ENCODE measurements around the gene EVI5L.
"Not testable (repeated sequence)": the region's sequence is repeated elsewhere in the genome, so short reads cannot be mapped to it uniquely, and the experiment has no call there.

Gene EVI5L

DNA sequence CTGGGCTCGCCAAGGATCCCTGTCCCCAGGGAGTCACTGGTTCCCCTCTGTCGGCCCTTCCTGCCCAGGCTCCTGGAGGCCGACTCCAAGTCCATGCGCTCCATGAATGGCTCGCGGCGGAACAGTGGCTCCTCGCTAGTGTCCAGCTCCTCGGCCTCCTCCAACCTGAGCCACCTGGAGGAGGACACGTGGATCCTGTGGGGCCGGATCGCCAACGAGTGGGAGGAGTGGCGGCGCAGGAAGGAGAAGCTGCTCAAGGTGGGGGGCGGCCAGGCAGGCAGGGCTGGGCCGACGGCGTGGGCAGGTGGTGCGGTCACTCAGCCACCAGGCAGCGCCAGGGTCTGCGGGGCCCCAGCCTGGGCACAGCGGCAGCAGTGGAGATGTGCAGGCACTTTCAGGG is 17.6 kb downstream of the EVI5L start:
- DNase-seq = no peak

DNA sequence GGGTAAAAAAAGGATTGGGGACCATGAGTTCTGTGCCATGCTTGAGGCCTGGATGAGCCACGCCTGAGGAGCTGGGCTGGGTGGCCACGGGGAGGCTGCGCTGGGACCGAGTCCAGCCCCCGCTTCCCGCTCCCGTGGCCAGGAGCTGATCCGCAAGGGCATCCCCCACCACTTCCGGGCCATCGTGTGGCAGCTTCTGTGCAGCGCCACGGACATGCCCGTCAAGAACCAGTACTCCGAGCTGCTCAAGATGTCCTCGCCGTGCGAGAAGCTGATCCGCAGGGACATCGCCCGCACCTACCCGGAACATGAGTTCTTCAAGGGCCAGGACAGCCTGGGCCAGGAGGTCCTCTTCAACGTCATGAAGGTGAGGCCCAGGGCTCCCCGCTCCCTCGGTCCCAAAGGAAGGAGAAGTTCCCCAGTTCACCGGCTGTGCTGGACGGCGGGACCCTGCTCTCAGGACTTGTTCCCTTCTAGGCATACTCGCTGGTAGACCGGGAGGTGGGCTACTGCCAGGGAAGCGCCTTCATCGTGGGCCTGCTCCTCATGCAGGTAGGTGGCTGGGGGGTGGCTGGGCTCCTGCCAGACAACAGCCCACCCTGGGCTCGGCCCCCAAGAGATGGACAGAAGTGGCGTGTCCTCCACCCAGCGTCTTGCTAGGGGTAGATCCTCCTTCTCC is 18.9 kb downstream of the EVI5L start:
- DNase-seq = no peak

DNA sequence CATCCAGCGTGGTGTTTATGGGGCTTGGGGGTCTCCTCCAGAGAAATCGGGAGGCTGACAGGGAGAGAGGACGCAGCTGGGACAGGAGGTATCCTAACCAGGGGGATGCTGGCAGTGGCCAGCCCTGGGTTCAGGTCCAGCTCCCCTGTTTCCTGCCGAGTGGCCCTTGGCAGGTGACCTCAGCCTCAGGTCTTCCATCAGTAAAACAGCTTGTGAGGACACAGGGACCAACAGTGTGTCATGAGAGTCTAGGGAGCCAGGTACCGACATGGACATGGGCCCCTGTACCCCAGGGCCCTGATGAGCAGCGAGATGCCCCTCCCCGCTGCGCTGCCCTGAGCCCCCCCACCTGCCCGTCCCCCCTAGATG is 19.6 kb downstream of the EVI5L start:
- no peak for DNase-seq

DNA sequence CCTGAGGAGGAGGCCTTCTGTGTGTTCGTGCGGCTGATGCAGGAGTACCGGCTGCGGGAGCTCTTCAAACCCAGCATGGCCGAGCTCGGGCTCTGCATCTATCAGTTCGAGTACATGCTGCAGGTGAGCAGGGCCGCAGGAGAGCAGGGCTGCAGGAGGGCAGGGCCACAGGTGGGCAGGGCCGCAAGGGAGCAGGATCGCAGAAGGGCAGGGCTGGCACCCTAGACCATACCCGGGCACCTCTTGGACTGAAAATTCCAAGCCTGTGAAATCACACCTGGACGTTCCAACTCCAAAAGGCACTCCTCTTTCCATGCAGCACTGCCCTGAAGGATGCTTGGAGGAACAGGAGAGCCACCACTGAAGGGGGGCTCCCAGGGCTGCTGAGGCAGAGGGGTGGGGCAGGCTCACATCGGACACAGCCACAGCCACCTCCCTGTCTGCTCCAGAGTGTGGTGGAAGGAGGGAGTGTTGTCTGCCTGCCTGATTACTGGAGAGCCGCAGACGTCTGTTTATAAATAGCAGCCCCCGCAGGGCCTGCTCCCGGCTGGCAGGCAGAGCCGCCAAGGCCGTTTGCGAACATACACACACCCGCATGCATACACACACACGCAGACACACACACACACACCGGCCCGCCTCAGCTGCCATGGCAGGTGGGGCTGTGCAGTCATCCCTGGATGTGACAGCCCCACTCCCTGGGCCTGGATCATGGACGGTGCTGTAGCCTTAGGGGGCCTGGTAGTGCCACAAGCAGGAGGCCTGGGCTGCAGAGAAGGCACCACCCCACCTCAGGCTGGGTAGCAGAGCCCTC is 20.2 kb downstream of the EVI5L start:
- no peak for DNase-seq

DNA sequence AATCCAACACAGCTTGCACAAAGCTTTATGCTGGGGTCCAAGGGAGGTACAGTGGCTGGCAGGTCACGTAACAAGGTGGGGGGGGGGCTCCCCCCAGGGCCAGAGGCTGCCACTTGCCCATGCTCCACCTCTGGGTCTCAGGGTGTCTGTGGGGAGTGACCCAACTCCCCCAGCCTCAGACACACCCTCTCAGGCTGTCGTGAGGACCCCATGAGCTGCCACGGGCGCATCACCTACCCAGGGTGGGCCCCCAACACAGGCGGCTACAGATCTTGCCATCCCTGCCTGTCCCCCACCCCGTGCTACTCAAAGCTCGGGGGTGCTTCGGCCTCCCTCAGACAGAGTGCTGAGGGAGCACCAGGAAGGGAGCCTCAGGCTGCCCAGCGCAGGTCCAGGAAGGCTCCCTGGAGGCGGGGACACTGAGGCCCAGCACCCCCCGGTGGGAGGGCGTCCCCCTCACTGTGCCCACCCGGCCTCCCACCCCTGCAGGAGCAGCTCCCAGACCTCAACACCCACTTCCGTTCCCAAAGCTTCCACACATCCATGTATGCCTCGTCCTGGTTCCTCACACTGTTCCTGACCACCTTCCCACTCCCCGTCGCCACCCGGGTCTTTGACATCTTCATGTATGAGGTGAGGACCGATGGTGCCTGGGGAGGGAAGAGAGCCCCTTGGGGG is 21.1 kb downstream of the EVI5L start:
- DNase-seq = no peak

DNA sequence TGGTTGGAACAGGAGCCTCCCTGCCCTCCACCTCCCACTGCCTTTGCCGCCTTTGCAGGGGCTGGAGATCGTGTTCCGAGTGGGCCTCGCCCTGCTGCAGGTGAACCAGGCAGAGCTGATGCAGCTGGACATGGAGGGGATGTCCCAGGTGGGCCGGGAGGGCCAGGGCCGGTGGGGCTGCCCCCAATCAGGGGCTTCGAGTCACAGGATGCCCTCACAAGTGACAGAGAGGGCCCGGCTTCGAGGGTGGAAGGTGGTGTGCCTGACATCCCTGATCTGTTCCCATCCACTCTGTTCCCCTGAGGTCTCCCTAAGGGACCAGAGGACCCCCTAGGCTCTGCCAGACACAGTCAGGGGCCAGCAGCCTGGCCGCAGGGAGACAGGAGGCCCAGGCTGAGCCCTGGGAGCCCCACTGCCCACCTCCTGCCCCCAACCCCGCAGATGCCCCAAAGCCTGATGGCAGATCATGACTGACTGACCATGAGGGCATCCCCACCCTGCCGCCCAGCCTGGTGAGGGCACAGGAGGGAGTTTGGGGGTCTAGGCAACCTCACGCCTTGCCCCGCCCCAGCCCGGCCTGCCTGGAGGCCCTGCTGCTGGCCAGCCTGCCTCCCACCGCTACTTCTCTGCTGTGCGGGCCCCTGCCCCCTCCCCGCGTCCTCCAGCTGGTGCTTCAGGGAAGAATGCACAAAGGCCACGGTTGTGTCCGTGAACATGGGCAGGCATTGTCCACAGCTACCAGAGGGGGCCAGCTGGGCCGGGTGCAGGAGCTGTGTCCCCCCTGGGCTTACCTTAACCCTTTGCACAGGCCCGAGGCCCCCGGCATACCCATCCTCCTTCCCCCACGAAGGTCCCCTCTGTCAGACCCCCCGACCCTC is 21.8 kb downstream of the EVI5L start:
- no peak for DNase-seq

DNA sequence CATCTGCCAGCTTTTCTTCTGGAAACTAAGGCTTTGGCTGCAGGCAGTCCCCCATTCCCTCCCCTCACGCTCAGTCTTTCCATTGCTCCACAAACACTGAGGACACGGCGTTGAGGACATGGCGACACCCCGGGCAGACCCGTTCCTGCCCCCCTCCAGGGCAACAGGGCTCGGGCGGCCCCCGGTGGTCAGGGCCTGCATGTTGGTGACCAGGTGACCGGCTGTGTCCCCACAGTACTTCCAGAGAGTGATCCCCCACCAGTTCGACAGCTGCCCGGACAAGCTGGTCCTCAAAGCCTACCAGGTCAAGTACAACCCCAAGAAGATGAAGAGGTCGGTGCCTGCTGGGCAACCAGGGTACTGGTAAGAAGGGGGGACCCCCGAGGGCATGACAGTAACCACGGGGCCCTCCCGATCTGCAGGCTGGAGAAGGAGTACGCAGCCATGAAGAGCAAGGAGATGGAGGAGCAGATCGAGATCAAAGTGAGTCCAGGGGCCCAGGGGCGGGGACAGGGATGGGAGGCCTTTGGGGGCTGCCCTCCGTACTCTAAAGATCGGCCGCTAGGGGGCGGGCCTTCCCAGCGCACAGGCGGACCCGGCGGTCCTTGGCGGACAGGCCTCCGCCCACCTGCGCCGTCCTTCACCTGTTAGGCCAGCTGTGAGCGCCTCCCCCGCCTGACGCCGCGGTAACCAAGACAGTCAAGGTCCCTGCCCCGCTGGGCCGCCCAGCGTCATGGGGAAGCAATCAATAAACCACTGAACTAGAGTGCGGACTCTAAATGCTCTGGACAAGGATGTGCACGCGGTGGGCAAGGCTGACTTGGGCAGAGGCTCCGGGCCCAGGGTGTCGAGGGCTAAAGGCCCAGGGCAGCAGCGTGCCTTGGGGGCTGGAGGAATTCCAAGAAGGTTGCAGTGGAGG is 23.1 kb downstream of the EVI5L start:
- DNase-seq = peak; percentile 87

DNA sequence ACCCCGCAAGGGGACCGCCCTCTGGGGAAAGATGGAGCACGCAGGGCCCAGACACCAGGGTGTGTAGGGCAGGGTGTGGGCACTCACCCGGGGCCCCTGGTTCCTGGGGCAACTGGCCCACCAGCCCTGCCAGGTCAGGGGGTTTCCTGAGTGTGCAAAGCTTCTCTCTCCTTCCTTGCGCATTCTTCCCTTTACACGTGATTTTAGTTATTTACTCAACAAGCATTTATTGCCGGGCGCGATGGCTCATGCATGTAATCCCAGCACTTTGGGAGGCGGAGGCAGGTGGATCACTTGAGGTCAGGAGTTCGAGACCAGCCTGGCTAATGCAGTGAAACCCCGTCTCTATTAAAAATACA is 23.7 kb downstream of the EVI5L start:
- no peak for DNase-seq

DNA sequence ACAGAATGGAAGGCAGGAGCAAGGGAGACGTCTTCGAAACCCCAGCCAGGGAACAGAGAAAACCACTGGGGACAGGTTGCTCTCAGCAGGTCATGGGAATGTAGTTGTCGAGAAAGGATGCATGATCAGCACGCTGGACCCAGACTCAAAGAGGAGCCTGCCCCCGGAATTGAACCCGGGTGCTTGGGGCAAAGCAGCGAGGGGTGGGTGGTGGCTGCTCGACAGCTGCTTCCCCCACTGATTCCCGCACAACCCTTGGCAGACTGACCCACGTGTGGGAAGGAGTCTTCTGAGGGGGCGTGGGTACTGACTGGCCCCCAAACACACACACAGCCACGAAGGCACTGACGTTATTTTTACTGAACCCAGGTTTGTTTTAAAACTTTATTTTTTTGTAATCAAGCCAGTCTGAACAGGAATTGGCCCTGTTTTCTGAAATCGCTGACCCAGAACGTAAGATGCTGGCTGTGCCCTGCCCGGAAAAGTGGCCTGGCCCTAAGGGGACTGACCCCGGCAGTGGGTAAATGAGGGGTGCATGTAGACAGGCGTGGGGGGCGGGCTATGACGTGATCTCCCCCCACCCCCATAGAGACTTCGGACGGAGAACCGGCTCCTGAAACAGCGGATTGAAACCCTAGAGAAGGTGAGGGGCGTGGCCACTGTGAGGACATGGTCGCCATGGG is 25.5 kb downstream of the EVI5L start:
- DNase-seq = no peak

DNA sequence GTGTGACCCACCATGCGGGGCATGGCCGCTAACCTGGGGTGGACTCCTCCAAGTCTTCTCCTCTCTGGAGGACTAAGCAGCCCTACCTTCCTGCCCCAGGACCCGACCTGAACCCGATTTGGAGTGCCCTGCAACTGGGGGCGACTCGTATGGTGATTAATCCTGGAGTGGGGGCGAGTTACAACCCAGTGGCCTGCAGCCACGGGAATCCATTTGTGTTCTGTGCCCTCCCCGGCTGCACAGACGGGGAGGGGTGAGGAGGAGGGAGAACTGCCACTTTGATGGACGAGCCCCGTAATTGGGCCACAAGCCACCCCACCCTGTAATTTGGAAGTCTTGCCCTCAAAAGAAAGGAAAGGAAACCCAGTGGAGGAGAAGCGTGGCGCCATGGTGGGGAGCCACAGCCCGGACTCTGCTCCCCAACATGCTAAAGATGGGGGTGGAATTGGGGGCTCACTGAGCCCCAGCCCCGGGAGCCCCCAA is 26.1 kb downstream of the EVI5L start:
- no peak for DNase-seq

DNA sequence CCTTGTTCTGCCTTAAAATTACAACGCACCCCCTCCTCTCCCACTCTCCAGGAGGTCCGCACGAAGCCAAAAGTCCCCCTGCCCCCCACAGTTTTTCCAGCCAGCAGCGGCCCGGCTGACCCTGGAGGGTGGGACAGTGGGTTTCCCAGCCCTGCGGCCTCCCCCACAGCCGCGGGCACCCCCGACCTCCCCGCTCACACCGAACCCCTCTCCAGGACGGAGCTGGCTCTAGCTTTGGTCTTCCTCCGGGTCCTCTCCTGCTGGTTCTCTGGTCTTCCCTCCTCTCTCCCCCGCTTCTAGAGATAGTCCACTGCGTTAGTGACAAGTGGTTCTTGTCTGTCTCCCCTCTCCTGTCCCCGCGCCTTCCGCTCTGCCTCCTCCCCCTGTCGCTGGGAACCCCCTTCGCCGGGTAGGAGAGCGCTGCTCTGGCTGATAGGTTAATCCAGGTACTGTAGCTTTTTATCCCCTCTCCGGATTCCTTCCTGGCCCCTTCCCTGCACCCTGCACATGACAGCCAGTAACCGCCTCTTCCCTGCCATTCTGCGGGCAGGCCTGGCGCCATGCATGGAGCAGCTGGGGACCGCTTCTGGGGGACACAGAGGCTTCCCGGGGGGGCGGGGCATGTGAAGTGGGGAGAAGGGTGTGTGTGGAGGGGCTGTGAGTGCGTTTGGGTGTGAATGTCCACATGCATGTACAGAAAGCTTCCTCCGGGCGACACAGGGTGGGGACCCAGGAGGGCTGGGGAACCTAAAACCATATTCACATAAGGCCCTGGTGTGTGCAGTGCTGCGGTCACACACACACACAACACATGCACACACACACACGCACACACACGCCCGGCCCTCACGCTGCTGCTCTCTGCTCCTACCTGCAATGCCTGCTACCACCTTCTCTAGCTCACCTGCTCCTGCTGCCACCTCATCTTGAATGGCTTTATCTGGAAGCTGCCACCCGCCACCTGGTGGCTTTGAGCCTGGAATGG is 27.0 kb downstream of the EVI5L start:
- DNase-seq = no peak

DNA sequence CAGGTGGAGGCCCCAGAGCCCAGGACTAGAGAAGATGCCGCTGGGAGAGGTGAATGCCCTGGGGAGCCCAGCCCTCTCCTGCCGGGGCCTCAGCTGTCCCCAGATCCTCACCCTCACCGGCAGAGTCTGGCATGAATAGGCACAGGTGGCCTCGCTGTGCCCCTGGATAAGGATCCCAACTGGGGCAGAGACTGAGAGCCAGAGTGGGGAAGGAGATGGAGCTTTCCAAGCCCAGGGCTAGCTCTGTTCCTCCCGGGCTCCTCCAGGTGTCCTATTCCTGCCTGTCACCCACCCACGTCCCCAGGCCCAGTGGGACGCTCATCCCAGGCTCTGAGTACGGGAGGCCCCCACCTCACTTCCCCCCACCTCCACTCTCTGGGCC is 27.7 kb downstream of the EVI5L start:
- no peak for DNase-seq

DNA sequence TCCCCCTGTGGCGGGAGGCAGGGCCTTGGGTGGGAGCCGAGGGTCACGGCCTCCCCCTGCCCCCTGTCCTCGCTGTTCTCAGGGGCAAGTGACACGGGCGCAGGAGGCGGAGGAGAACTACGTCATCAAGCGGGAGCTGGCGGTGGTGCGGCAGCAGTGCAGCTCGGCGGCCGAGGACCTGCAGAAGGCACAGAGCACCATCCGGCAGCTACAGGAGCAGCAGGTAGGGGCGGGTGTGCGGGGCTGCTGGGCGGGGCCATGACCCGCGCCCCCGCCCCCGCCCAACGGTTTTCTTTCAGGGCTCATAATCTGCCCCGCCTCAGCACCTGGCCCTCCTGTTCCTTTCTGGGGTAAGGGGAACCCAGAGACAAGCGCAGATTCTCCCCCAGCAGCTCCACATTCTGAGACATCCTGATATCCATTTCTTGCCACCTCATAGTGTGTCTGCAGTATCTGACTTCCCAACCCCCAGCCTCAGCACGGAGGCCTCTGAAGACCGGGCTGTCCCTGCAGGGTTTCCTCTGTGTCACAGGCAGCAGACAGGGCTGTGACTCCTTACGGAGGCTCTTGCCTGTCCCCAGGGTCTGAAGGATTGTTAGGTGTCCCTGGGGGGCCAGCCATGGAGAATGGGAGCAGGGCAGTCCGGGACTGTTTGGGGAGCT is 28.2 kb downstream of the EVI5L start:
- DNase-seq = no peak

DNA sequence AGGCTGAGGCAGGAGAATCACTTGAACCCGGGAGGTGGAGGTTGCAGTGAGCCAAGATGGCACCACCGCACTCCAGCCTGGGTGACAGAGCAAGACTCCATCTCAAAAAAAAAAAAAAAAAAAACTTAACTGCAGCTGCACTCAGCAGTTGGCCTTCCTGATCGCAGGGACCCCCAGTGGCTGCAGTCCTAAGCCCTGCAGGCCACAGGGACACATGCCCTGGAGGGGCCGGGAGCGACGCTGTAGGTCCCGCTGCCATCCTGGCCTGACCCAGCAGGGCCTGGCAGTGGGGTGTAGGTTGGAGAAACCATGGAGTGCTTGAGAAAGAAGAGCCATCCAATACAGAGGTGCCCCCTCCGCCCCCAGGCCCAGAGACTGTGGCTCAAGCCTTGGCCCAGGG is 29.1 kb downstream of the EVI5L start:
- DNase-seq = not testable (repeated sequence)

DNA sequence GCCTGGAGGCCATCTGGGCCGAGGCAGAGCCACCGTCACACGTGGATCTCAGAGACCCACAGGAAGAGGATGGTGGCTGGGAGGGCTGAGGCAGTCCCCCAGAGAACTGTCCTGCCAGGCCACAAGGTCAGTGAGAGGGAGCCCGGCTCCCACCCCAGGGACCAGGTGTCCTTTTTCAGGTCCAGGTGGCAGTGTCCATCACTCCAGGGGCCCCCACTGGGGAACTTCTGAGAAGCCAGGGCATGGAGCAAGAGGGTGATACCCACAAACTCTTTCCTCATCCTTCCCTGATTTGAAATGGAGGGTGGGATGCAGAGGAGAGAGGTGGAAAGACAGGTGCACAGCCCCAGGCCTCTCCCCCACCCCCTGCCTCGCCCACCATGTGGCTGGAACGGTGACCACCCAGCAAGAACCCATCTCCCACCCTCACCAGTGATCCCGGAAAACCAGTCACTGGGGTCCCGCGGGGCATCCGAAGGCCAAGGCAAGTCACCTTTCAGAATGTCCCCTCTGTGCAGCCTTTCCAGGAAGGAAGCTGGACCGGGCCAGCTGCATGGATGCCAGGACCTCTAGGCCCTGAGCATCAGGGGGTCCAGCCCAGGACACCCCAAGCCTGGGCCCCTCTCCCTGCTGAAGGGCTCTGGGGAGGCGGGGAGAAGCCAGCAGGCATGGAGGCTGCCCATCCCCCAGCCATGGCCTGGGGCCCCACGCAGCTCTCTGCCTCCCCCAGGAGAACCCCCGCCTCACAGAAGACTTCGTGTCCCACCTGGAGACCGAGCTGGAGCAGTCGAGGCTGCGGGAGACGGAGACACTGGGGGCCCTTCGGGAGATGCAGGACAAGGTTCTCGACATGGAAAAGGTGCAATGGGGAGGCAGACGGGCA is 30.1 kb downstream of the EVI5L start:
- DNase-seq = no peak

DNA sequence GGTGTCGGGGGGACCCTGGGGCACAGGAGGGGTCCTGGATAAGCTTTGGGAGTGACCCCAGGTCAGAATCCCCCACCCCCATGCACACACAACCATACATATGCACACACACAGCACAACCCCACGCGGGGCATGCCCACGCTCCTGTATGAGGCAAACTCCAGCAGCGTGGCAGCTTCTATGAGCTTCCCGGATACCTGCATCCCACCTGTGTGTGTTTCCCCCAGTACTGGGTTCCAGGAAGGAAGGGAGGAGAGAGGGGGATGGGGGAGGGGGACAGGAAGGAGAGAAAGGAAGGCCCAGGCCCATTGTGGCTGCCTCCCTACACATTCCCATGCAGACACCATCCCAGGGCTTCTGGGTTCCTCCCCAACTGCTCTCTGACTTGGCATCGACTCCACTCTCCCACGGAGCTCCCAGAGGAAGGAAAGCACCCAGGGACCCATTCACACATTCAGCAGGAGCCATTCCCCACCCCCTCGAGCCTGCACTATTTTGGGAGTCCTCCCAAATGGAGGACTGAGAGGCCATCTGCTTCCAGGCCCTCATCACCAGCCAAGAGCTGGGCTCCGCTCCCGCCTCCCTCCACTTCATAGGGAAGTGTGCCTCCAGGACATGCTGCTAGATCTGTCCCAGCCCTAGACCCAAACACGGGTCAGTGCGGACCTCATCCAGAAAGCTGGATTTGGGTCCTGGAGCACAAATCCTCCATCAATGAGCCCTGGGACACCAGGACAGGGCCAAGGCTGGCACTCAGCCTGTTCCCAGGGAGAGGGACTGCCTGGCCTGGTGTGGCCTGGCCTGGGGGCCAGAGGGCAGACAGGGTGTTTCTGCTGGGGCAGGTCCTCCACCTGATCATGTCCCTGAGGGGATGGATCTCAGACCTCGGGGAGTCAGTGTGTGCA is 30.9 kb downstream of the EVI5L start:
- no peak for DNase-seq

All from stimulated activated CD8-positive, alpha-beta memory T cell treated with anti-CD3 and anti-CD28 coated beads, Interleukin-4, amount 100 ng/mL, for 48 hours (primary cell).